IPS DF 19.7 (cell line): ENCODE results near the gene CLDN1.
"Not testable (repeated sequence)": the region's sequence is repeated elsewhere in the genome, so short reads cannot be mapped to it uniquely, and the experiment has no call there.

Experiments
- DNase-seq: peaks from one replicate; pipeline ENCODE4 v3.0.0-alpha.2; 2013; ENCODE audit warnings: low read depth, low spot score

Gene CLDN1

GRCh38 chr3:190291994-190292584, 30.2 kb downstream of the CLDN1 start:
- DNase-seq, result no peak

- no peak for DNase-seq
Observed at GRCh38 chr3:190289989-190290388, 32.3 kb downstream of the CLDN1 start.

GRCh38 chr3:190288836-190289235, 33.4 kb downstream of the CLDN1 start:
- no peak for DNase-seq

- DNase-seq, result no peak
Observed at GRCh38 chr3:190286014-190286413, 36.2 kb downstream of the CLDN1 start.

GRCh38 chr3:190281308-190282051, 40.8 kb downstream of the CLDN1 start:
- no peak for DNase-seq

- peak; percentile 9 for DNase-seq
Observed at GRCh38 chr3:190279690-190280089, 42.6 kb downstream of the CLDN1 start.

- no peak for DNase-seq
Observed at GRCh38 chr3:190272747-190273146, 49.5 kb downstream of the CLDN1 start.

- no peak for DNase-seq
Observed at GRCh38 chr3:190269101-190269500, 53.1 kb downstream of the CLDN1 start.

GRCh38 chr3:190267464-190267863, 54.8 kb downstream of the CLDN1 start:
- not testable (repeated sequence) for DNase-seq

- DNase-seq, result no peak
Observed at GRCh38 chr3:190266913-190267290, 55.3 kb downstream of the CLDN1 start.

GRCh38 chr3:190266265-190266912, 55.9 kb downstream of the CLDN1 start:
- DNase-seq, result no peak

GRCh38 chr3:190265796-190266195, 56.5 kb downstream of the CLDN1 start:
- no peak for DNase-seq

GRCh38 chr3:190265126-190265525, 57.1 kb downstream of the CLDN1 start:
- no peak for DNase-seq

GRCh38 chr3:190261740-190262139, 60.5 kb downstream of the CLDN1 start:
- no peak for DNase-seq

GRCh38 chr3:190261015-190261414, 61.2 kb downstream of the CLDN1 start:
- no peak for DNase-seq

- DNase-seq, result no peak
Observed at GRCh38 chr3:190260301-190260700, 61.9 kb downstream of the CLDN1 start.

- DNase-seq, result no peak
Observed at GRCh38 chr3:190258634-190259033, 63.6 kb downstream of the CLDN1 start.
